Subcutaneous abdominal adipose tissue (tissue), 5 donors: ENCODE data around the gene RBMS3.

Source experiments
- H3K27ac ChIP-seq: one replicate; pipeline ENCODE4 v1.7.0; 2013; ENCODE audit warnings: low read depth, mild to moderate bottlenecking, inconsistent platforms, low read length, moderate library complexity
- H3K27me3 ChIP-seq, 5 donors: one replicate each; pipeline ENCODE4 v1.7.0; 2013; ENCODE audit warnings: low read length in 5 of 5, inconsistent platforms in 1 of 5; ENCODE audit not compliant: control insufficient read depth in 5 of 5, insufficient read depth in 4 of 5
- H3K36me3 ChIP-seq, 5 donors: one replicate each; pipeline ENCODE4 v1.7.0; 2013; ENCODE audit warnings: low read length in 5 of 5; ENCODE audit not compliant: control insufficient read depth in 5 of 5, insufficient read depth in 5 of 5
- H3K4me1 ChIP-seq, 5 donors: one replicate each; pipeline ENCODE4 v1.7.0; 2013; ENCODE audit warnings: low read length in 5 of 5, mild to moderate bottlenecking in 3 of 5, moderate library complexity in 1 of 5; ENCODE audit not compliant: control insufficient read depth in 5 of 5, insufficient read depth in 5 of 5
- H3K4me3 ChIP-seq, 5 donors: one replicate each; pipeline ENCODE4 v1.7.0; 2013; ENCODE audit warnings: low read length in 5 of 5, low read depth in 1 of 5
- H3K9ac ChIP-seq, 5 donors: one replicate each; pipeline ENCODE4 v1.7.0; 2013; ENCODE audit warnings: low read length in 5 of 5, mild to moderate bottlenecking in 4 of 5, moderate library complexity in 3 of 5
- H3K9me3 ChIP-seq, 5 donors: one replicate each; pipeline ENCODE4 v1.7.0; 2013; ENCODE audit warnings: low read length in 5 of 5; ENCODE audit not compliant: control insufficient read depth in 5 of 5
- donor health status: healthy.
- donor health status: healthy.
- donor health status: healthy.
- donor health status: healthy.
- donor health status: healthy.

RBMS3 gene

GRCh38 chr3:29274667-29275066, 6.2 kb upstream of the RBMS3 start:
- H3K4me1 ChIP-seq, result peaks cover 0 to 13% (median 8%) of the 10 kb centered on the region in 5 donors
- H3K27me3 ChIP-seq, result no peaks in the 10 kb centered on the region
- H3K9ac ChIP-seq, result no peak overlapping the region
- no peaks in the 10 kb centered on the region for H3K9me3 ChIP-seq
- no peaks in the 10 kb centered on the region for H3K36me3 ChIP-seq
- no peak overlapping the region for H3K4me3 ChIP-seq
- H3K27ac ChIP-seq, result no peak overlapping the region

- H3K4me1 ChIP-seq, result peaks cover 0 to 18% (median 12%) of the 10 kb centered on the region in 5 donors
- H3K27ac ChIP-seq, result no peak overlapping the region
- H3K9me3 ChIP-seq, result no peaks in the 10 kb centered on the region
- no peak overlapping the region for H3K4me3 ChIP-seq
- H3K27me3 ChIP-seq, result no peaks in the 10 kb centered on the region
- no peak overlapping the region for H3K9ac ChIP-seq
- H3K36me3 ChIP-seq, result no peaks in the 10 kb centered on the region
Observed at GRCh38 chr3:29275309-29275708, 5.6 kb upstream of the RBMS3 start.

DNA sequence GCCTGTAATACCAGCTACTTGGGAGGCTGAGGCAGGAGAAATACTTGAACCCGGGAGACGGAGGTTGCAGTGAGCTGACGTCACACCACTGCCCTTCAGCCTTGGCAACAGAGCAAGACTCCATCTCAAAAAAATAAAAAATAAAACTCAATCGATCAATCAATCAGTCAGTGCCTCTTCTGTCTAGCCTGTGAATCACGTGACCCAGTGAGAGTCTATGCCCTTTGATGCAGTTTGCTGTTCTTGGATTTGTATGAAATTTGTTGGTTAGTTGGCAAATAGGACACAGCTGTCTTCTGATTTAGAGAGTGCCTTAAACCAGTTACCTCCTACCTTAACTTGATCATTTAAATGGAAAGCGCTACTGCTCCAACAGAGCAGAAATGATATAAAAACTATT, 3.6 kb upstream of the RBMS3 start:
- H3K4me1 ChIP-seq, result peaks cover 0 to 21% (median 15%) of the 10 kb centered on the region in 5 donors
- no peaks in the 10 kb centered on the region for H3K36me3 ChIP-seq
- no peak overlapping the region for H3K27ac ChIP-seq
- H3K27me3 ChIP-seq, result no peaks in the 10 kb centered on the region
- H3K9me3 ChIP-seq, result no peaks in the 10 kb centered on the region
- H3K9ac ChIP-seq, result no peak overlapping the region
- H3K4me3 ChIP-seq, result no peak overlapping the region

GRCh38 chr3:29279286-29279685, 1.6 kb upstream of the RBMS3 start:
- Histone ChIP-seq H3K9me3 (no peaks in the 10 kb centered on the region), H3K27ac (peak overlapping the region; percentile 20), H3K27me3 (no peaks in the 10 kb centered on the region), H3K4me3 (peak overlapping the region in 1 of 5 donors; percentile 72), H3K4me1 (peaks cover 0 to 24% (median 18%) of the 10 kb centered on the region in 5 donors), H3K9ac (no peak overlapping the region), H3K36me3 (no peaks in the 10 kb centered on the region)

DNA sequence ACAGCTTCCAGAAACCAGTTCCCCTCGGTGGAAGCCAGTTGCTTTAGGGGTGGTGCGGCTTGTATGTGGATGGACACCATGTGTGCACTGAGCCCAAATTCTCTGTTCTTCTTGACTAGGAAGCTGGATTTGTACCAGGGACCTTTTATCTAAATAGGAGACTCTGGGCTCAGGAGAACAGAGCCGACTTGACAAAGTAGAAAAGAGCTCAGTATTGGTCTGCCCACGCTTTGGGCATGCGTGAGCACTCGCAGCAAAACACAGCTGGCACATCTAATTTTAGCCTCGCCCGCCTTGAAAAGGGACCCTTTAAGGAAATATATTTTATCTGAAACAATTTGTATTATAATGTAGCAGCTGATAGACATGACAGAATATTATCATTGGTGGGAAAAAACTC, 1.1 kb upstream of the RBMS3 start:
- peak overlapping the region in 4 of 5 donors; percentile 44 to 94 (median 82) for H3K4me3 ChIP-seq
- H3K4me1 ChIP-seq, result peaks cover 0 to 24% (median 18%) of the 10 kb centered on the region in 5 donors
- peak overlapping the region in 1 of 5 donors; percentile 71 for H3K9ac ChIP-seq
- no peaks in the 10 kb centered on the region for H3K27me3 ChIP-seq
- no peaks in the 10 kb centered on the region for H3K36me3 ChIP-seq
- no peaks in the 10 kb centered on the region for H3K9me3 ChIP-seq
- peak overlapping the region; percentile 20 for H3K27ac ChIP-seq

DNA sequence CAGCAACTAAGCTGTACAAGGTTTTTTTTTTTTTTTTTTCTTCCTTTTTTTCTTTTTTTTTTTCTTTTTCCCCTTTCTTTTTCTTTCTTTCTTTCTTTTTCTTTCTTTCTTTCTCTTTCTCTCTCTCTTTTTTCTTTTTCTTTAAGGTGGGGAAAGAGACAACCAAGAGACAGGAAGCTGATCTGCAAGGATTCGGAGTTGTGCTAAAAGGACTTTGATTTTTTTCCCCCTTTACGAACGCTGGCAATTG, 148 bp downstream of the RBMS3 start:
- peaks cover 0 to 28% (median 20%) of the 10 kb centered on the region in 5 donors for H3K4me1 ChIP-seq
- peak overlapping the region; percentile 95 for H3K27ac ChIP-seq
- no peaks in the 10 kb centered on the region for H3K27me3 ChIP-seq
- H3K9ac ChIP-seq, result peak overlapping the region; percentile 76 to 95 (median 90)
- H3K36me3 ChIP-seq, result no peaks in the 10 kb centered on the region
- H3K4me3 ChIP-seq, result peak overlapping the region; percentile 72 to 94 (median 89)
- no peaks in the 10 kb centered on the region for H3K9me3 ChIP-seq

DNA sequence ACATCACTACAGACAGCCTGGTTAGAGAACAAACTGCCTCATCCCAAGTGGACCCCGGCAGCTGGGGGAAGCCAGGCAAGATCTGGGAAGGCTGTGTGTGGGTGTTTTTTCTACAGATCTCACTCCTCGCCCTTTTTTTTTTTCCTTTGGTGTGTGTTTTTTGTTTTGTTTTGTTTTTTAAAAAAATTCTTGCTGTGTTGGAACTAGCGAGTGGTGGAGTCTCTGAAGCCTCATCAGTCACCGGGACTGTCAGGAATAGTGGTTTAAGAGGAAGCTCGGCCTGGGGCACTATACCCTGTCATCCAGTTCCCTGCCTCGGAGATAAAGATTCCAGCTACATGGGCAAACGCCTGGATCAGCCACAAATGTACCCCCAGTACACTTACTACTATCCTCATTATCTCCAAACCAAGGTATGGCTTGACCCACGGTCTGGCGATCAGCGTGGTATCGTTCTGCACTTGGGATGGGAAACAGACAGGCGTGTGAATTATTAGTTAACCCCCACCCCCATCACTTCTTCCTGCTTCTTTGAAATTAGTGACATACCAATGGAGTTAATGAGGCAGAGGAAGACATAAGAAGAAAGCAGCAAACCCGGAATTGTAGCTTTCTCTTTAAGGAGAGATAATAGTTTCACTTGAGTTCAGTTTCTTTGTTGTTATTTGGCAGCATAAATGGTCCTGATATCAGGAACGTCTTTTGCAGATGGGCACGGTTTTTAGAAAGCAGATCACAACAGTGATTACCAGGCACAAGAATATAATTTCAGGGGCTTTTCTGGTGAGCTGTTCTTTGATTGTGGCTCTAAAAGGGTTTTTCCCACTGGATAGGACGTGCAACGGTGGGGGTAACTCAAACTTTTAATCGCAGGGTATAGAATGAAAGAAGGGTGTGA, 722 bp downstream of the RBMS3 start:
- Histone ChIP-seq H3K9me3 (no peaks in the 10 kb centered on the region), H3K4me1 (peaks cover 0 to 32% (median 24%) of the 10 kb centered on the region in 5 donors), H3K27ac (peak overlapping the region; percentile 95), H3K4me3 (peak overlapping the region; percentile 72 to 94 (median 89)), H3K27me3 (no peaks in the 10 kb centered on the region), H3K36me3 (no peaks in the 10 kb centered on the region), H3K9ac (peak overlapping the region; percentile 76 to 95 (median 90))

DNA sequence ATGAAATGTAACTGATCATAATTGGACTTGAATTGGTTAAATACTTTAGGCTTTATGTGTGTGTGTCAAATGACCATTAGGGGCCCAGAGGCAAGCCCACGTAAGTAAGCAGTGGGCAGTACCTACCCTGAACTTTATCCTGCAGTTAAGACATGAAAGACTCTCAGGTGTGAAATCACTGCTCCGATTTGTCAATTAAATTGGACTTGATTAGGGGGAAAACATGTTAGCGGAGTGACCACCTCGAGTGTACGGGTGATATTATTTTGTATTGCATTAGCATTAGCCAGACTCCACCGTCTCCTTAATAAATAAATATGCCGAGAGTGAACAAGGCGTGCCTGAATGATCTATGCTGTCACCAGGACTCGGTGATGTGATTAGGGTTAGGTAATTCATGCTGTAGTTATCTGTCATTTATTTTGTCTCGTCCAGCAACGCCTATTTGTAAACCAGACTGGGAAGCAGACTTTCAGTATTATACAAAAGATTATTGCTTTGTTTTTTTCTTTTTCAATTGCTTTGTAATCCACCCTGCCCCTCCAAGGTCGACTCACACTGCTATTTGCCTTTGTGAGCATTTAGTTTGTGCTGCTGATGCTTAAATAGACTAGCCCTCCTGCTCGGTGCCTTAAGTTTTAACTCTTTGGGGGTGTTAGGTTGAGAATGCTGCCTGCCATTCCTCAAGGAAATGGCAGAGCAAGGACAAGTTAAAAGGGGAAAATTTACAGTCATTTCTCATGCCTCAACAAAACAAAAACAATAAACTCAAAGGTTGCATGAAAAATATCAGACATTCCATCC, 1.8 kb downstream of the RBMS3 start:
- peaks cover 0 to 41% (median 30%) of the 10 kb centered on the region in 5 donors for H3K4me1 ChIP-seq
- peak overlapping the region; percentile 95 for H3K27ac ChIP-seq
- peak overlapping the region; percentile 72 to 94 (median 89) for H3K4me3 ChIP-seq
- peak overlapping the region; percentile 76 to 95 (median 90) for H3K9ac ChIP-seq
- no peaks in the 10 kb centered on the region for H3K27me3 ChIP-seq
- no peaks in the 10 kb centered on the region for H3K9me3 ChIP-seq
- H3K36me3 ChIP-seq, result no peaks in the 10 kb centered on the region

- Histone ChIP-seq H3K27me3 (no peaks in the 10 kb centered on the region), H3K4me3 (peak overlapping the region; percentile 72 to 94 (median 89)), H3K27ac (peak overlapping the region; percentile 95), H3K9ac (peak overlapping the region; percentile 76 to 95 (median 90)), H3K36me3 (no peaks in the 10 kb centered on the region), H3K4me1 (peaks cover 0 to 44% (median 33%) of the 10 kb centered on the region in 5 donors), H3K9me3 (no peaks in the 10 kb centered on the region)
Observed at GRCh38 chr3:29283231-29284119, 2.6 kb downstream of the RBMS3 start.
